Measurements from ENCODE around the gene AHDC1.
"Not testable (repeated sequence)": the region's sequence is repeated elsewhere in the genome, so short reads cannot be mapped to it uniquely, and the experiment has no call there.

AHDC1 gene

DNA sequence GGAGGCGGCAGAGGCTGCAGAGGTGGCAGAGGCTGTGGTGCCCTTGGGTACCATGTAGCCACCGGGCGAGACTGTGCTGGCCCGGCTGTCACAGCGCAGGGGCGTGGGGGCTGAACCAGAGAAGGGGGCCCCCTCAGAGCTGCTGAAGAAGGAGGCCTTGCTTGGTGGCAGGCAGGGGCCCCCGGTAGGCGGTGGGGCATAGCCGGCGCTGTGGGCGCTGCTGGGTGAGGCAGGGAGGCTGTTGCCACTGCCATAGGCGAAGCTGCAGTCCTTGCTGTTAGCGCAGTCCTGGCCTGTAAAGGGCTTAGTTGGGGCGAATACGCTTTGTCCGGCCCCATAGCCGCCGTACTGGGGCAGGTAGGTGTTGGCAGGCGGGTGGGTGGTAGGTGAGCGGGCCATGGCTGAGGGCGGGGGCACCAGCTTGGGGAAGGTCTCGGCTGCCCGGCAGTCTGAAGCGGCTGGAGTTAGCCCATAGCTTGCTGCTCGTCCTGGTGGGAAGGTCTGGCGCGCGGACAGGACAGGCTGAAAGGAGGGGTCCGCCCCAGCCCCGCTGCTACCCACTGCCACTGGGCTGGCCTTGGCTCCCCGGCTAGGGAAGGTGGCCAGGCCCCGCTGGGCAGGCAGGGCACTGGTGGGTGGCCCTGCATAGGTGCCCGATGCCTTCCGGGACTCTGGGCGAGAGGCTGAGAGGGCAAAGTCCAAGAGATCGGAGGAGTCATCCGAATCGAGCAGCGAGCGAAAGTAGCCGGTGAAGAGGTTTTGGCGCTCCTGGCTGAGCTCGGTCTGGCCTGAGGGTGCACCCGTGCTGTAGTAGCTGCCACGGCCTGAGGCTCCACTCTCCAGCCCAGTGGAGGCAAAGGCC lies 54.9 kb downstream of the AHDC1 start:
- no peak for DNase-seq

DNA sequence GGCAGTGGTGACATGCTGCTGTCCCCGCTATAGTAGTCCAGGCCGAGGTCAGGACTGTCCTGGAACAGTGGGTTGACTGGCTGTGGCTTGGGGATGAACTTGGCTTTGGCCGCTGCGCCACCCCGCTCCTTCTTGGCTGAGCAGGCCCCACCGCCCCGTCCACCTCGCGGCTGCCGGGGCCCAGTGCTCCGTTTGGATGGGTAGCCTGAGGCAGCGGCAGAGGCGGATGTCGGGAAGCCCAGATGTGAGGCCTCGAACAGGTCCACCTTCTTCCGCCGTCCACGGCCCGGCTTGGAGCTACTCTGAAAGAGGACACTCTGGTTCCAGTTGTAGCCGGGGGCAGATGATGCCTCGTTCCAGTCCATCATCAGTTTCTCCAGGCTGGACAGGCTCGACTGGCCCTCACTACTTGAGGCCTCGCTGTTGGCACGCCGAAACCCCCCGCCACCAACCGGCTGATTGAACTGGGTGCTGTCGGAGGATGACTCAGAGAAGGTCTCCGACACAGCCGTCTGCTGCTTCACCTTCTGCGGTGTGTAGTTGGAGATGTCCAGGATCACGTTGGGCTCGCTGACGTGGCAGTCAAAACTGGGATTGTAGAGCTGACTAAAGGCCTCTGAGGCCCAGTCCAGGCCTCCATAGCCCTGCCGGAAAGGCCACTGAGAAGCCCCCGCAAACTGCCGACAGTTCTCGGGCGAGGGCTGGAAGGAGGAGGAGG lies 55.6 kb downstream of the AHDC1 start:
- no peak for DNase-seq

DNA sequence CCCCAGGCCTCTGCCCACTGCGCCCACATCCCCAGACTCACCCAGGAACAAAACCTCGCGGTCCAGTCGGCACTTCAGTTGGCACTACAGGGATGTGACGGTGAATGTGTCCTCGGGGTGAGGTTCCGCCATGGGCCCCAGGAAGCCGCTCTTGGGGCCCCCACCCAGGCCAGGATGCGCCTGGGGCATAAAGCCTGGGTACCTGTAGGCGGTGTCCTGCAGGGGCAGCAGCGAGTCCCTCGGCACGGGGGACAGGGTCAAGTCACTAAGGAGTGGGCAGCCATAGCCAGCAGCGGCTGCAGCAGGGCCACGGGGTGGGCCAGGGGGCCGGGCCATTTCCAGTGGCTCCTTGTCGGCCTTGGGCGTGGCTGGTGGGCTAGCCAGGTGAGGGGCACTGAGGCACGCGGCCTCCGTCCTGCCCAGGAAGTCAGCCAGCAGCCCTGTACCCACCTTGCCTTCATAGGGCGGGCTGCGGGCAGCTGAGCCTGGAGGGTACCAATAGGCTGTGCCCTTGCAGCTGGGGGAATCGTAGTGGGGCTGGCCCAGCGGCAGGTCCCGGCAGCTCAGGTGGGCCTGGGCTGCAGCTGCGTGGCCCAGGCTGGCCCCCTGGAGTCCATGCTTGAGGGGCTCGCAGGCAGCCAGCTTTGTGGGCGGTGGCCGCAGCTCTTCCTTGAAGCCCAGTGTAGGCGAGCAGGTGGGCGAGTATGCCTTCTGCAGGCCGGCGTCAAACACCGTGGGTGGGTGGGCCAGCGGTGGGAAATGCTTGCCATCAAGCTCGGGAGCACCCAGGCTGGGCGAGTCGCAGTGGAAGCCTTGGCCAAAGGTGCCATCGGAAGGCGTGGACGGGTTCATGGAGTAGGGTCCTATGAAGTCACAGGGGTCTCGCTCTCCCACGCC lies 56.5 kb downstream of the AHDC1 start:
- DNase-seq: no peak

DNA sequence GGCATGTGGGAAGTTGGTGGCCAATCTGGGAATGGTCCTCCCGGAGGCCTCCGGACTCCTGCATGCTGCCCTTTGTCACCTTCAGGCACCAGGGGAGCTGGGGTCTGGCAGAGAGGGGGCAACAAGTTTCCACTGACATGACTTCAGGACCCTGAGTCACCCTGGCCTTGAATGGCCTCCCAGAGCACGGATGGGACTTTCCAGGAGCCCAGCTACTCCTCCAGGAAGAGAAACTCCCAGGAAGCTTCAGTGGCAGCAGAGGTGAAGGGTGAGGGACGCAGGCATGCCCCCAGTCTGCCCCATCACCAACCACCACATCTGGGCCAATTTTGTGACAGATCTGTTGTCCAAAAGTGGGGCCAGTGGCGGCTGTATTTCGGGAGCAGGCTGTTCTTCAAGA lies 58.1 kb downstream of the AHDC1 start:
- no peak for DNase-seq

DNA sequence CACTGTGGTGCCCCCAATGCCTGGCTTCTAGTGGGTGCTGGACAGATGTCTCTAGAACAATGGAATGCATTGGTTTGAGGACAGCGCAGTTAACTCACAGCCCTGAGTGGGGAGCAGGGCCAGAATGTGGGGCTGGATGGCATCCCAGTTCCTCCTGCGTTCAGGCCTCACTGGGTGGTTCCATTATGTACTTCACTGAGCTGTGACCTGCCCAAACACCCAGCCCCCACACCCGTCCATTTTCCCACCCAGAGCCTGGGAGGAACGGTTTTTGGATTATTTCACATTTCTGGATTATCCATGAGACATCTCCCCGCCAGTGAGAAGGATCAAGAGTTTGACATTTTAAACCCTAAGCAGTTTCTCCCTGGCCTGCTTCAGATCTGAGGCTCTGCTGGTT lies 58.7 kb downstream of the AHDC1 start:
- DNase-seq: peak; percentile 45 to 65

DNA sequence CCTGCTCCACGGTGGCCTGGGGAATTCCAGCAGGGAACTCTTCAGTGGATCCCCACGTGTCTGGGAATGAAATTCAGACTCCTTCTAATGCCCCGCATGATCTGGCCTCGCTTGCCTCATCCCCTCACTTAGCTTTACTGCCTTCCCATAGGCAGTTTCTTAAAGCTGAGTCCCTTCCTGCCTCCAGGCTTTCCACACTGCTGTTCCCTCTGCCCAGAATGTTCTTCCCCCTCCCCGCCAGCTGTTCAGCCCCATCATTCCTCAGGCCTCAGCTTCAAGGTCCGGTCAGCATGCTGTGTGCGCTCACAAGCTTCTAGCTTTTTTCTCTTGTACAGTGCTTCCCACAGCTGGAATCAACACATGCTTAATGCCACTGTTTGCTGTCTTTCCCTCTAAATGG lies 59.1 kb downstream of the AHDC1 start:
- no peak for DNase-seq

DNA sequence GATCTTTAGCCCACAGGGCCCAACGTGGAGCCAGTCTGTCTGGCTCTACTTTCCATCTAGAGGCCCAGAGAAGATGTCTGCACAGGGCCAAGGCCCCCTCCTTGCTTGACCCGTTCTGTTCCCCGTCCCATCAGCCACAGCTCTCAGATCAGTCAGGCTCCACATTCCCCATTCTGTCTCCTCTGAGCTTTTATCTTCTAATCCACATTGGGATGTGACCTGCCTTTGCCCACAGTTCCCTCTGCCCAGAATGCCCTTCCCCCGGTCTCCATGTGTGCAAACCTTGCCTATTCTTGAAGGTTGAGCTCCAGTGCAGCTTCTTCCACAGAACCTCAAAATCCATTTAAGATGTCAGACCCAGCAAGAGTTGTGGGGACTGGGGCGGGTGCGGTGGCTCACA lies 60.7 kb downstream of the AHDC1 start:
- no peak for DNase-seq

DNA sequence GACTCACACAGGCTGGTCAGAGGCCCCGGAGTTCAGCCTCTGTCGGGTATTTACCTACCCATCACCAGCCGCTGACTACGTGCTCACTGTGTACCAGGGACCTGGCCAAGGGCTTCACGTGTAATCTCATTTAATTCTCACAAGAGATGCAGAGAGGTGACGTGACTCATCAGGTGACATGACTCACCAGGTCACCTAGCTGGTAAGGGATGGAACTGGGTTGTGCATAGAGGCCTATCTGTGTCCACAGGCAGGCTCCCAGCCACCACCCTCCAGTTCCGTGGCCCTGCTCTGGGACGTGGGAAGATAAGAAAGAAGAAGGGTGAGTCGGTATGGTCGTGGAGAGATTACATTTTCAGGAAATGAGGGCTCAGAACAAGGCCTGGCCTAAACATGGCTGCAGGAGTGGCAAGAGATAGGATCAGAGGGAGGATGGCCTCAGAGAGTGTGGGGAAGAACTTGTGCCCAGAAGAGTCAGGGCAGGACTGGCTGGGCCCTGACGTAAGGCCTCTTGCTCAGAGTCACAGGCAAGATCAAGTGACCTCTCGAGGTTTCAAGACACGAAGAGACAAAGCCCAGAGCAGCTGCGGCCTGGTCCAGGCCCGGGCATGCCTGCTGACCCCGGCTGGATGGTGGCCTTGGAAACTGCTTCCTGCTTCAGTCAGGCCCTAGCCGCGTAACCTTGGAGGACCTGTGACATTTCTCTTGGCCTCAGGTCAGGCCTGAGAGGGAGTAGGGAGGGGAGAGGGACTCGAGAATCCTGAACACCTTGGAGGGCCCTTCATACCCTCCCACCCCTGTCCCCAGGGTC lies 61.3 kb downstream of the AHDC1 start:
- DNase-seq: no peak

DNA sequence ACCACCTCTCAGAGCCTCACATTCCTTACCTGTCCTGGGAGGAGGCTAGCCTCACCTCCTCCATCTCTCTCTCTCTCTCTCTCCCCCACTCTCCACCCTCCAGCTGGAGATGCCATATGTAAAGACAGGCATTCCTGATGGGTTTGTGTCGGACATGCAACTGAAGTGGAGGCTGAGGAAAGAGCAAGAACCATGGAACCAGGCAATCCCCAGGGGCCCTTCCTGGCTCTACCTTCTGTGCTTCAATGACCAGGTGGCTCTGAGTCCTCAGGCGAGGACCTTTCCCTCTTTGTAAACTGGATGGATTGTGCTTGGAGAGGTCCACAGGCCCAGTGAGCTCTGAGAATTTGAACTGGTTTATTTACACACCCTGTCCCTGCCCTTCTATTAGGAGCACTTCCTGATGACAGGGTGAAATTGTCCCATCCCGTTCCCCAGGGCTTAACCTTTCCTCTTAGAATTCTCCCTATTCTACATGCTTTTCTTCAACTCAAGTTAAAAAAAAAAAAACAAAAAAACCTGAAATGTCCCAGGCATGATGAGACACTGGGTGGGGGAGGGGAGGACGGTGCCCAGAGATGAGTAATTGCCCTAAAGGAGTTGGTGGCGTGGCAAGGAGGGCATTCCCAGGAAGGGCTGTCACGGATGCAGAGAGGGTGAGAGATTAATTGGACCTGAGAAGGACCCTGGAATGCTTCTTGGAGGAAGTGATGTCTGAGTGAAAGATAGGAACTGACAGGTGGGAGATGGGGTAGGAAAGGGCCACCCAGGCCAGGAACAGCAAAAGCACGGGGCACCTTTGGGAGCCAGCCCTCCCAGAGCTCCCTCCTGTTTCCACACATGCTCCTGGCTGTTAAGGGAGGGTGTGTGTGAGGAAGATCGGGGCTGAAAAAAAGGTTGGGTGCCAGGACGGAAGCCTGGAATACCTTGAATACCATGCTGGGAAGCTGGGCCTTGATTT lies 63.8 kb downstream of the AHDC1 start:
- no peak for DNase-seq

DNA sequence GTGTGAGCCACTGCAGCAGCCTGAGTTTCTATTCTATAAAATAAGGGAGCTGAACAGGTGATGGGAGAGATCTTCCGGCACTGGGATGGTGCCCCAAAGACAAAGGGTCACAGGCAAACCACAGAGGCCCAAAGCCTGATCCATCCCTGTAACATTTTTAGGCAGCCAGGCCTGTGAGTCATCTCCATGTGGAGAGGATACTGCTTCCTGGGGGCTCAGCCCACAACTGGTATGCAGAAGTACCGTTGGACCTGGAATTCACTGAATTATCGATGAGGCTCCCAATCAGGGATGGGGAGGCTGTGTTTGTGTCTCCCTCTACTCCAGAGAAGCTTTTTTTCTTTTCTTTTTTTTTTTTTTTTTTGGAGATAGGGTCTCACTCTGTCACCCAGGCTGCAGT lies 65.2 kb downstream of the AHDC1 start:
- no peak for DNase-seq

DNA sequence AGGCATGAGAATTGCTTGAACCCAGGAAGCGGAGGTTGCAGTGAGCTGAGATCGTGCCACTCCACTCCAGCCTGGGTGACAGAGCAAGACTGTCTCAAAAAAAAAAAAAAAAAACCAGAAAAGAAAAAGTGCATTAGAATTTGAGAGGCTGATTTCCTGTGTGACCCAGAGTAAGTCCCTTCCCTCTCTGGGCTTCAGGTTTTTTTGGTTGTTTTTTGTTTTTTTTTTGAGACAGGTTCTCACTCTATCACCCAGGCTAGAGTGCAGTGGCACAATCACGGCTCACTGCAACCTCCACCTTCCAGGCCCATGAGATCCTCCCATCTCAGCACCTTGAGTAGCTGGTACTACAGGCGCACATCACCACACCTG lies 65.7 kb downstream of the AHDC1 start:
- DNase-seq: not testable (repeated sequence)

DNA sequence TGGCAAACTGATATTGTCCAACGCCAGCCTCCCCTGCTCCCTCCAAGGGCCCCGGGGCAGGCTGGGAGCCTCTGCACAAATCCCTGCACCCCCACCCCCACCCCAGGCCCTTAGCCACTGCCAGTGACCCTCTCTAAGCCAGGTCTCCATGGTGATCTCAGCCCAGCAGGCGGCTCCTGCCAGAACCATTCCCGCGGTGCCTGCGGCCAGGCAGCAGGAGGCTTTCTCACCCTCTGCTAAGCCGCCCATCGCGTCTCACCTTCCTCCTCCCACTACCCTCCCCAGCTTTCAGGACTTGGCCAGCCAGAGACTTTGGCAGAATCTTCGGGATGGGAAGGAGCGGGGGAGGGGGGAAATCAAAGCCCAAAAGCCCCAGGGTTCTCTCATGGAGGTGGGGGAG lies 67.2 kb downstream of the AHDC1 start:
- peak in 1 of 2 experiments; percentile 86 for DNase-seq

DNA sequence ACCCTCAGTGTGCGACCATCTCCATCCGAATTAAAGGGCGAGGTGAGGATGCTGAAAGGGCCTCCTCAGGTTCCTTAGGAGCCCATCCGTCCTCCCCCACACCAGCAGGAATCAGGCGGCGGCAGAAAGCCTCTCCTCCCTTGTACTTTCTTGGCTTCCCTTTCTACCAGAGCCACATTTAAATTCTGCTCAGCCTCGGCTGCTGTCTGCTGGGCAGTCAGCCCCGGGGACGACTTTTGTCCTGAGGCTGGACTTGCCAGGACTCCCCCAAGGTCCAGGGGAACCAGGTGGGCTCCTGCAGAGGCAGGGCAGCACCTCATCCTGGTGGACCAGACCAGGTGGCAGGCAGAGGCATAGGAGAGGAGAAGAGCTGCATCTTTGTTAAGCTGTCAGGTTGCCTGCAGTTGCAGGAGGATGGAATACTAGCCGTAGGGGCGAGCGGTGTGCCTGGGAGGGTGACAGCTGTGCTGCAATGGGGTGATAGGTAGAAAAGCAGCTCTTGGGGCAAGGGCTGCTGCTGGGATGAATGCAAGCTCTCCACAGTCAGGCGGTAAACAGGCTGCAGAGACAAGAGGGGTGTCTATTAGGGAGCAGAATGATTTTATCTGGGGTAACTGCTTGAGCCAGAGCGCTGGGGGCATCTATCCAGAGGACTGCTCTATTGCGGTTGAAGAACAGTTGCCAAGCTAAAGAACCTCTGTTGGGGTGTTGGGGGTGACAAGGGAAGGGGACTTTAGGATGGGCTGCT lies 67.8 kb downstream of the AHDC1 start:
- no peak for DNase-seq

DNA sequence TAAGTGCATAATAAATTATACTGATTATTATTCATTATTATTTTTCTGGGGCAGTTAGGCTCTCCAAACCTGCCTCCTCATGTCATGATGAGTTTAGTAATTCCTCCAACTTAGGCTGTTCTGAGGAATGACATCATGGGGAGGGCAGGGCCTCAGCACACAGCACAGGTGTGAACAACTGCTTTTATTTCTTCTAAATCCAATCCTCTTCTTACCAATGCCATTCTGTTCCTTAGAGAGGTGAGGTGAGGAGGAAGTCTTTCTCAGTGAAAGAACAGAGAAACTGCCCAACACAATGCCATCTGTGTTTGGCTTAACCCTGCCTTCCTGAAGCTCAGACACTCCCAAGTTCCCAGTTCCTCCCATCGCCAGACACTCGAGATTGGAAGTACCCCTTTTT lies 68.6 kb downstream of the AHDC1 start:
- DNase-seq: no peak

DNA sequence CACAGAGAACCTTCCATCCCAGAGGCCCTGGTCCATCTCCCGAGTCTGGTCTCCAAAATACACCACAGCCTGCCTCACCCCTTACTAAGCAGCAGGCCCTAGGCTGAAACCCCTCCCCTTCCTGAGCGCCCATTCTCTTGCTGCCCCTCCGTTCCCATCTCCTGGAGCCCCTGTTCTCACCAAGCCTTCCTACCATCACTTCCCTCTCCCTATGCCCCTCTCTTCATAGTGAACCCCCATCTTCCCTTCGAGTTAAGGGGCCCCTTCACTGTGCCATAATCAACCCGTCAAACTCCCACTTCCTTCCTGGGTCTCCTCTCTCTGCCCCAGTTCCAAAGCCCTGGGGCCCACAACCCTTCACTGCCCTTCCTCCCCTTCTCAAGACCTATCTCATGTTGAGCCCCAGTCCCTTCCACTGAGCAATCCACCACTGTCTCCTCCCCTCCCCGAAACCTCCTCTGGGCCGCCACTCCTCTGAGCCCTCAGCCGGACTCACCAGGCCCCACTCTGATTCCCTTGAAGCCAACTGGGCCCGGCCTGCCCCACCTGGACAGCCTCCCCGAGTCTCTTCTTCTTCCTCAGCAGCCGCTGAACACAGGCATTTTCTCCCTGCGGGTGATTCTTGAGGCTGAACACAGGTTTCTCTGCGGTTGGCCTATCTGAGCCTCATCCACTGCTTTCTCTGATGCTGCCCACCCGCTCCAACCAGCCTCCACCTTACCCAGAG lies 71.8 kb downstream of the AHDC1 start:
- DNase-seq: no peak

DNA sequence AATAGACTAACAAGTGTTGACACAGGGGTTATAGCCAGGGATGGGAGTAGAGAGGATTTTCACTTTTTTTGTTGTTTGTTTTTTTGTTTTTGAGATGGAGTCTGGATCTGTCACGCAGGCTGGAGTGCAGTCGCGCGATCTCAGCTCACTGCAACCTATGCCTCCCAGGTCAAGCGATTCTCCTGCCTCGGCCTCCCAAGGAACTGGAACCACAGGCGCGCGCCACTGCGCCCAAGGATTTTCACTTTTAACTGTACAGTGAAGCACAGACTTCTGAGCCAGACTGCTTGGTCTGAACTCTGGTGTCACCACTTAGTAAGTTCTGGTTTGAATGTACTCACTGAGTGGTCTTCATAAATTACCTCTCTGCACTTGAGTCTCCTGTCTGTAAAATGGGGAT lies 73.8 kb downstream of the AHDC1 start:
- DNase-seq: no peak

DNA sequence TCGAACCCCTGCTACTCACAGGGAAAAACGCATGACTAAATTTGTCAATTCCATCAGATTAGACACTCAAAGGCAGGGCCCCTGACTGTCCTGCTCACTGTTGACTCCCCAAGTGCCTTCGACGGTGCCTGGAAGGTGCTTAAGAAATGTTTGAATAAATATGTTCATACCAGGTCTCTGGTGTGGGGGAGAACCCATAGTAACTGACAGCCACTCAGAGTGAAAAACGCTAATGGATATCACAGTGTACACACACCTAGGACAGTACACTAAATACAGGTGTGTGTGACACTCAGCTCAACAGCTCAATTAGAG lies 74.3 kb downstream of the AHDC1 start:
- no peak for DNase-seq

DNA sequence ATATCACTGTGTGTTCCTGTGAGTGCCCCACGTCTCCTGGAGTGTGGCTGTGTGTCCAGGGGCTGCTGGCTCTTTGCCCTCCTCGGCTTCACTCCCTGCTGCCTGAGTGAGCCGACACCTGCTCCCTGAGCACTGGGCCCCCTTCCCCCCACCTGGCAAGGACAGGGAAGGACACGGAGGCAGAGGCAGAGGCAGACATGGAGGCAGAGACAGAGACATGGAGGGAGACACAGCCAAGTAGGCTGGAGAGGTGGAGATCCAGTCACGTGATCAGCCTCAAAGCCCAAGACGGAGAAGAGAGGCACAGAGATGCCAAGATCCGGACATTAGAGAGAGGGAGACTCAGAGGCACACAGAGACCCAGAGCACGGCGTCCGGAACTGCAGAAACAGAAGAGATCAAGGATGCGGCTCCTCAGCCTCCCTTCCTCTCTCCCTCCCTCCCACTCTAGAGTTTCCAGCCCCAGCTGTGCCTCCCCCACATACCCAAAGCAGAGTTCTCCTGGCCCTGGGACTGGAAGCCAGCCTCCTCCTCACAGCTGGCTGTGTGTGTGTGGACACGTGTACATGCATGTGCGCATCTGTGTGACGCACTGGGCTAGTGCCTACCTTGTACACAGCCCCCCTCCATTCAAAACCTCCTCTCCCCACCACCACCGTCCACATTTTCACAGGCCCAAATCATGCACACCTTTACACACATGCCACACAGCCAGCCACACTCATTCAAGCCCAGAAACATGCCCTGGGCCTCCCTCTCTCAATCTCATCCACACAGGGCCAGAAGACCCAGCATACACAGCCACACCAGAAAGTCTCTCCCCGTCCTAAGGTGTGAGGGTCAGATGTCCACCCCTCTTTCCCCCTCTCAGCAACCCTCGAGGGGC lies 74.9 kb downstream of the AHDC1 start:
- DNase-seq: peak in 1 of 2 experiments; percentile 64
